Testis (tissue), 2 donors: ENCODE measurements around the gene LIN7A.

Experiments
- CTCF ChIP-seq, 3 experiments: fragments of 450-650 bp in 2 of 3; fragments of 200-600 bp in 1 of 3; sonication (generic) in 1 of 3; IDR thresholded peaks; one replicate each; pipeline ENCODE4 v1.5.1; 2016 to 2019; ENCODE audit warnings: antibody characterized with exemption in 3 of 3, mild to moderate bottlenecking in 2 of 3, moderate library complexity in 1 of 3
- POLR2A ChIP-seq: fragments of 450-650 bp; IDR thresholded peaks from one replicate; pipeline ENCODE4 v1.6.1; 2017; ENCODE audit warnings: antibody characterized with exemption, mild to moderate bottlenecking, moderate library complexity

- TF ChIP-seq POLR2A, result no peak
- TF ChIP-seq CTCF (IDR thresholded peaks at IDR 0.05), result no peak
Observed at GRCh38 chr12:80909370-80909769, 28.4 kb downstream of the LIN7A start.
